ENCODE measurements around the gene PDIK1L.
A peak's percentile ranks its signal among the peaks of the same experiment; 100 is the strongest.

The PDIK1L gene

GRCh38 chr1:26148887-26149286 is 37.3 kb downstream of the PDIK1L start:
- Histone ChIP-seq H3K9ac (no peak overlapping the region), H3K27me3 (ENCODE audit: control insufficient read depth, insufficient read depth, low read length) (no peaks in the 10 kb centered on the region), H3K36me3 (ENCODE audit: control insufficient read depth, insufficient read depth, low read length) (no peaks in the 10 kb centered on the region), H3K4me3 (ENCODE audit: low read depth, low read length) (no peak overlapping the region), H3K79me2 (no peaks in the 10 kb centered on the region), H3K27ac (no peak overlapping the region), H3K4me2 (ENCODE audit: low read length) (no peak overlapping the region), H3K4me1 (no peaks in the 10 kb centered on the region), H2AFZ (no peak overlapping the region), H3K9me3 (ENCODE audit: control insufficient read depth, low read length) (no peaks in the 10 kb centered on the region)
- TF ChIP-seq, protein P1, sequence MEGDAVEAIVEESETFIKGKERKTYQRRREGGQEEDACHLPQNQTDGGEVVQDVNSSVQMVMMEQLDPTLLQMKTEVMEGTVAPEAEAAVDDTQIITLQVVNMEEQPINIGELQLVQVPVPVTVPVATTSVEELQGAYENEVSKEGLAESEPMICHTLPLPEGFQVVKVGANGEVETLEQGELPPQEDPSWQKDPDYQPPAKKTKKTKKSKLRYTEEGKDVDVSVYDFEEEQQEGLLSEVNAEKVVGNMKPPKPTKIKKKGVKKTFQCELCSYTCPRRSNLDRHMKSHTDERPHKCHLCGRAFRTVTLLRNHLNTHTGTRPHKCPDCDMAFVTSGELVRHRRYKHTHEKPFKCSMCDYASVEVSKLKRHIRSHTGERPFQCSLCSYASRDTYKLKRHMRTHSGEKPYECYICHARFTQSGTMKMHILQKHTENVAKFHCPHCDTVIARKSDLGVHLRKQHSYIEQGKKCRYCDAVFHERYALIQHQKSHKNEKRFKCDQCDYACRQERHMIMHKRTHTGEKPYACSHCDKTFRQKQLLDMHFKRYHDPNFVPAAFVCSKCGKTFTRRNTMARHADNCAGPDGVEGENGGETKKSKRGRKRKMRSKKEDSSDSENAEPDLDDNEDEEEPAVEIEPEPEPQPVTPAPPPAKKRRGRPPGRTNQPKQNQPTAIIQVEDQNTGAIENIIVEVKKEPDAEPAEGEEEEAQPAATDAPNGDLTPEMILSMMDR (IDR thresholded peaks at IDR 0.05), result no peak

GRCh38 chr1:26153966-26154532 is 42.4 kb downstream of the PDIK1L start:
- H3K79me2 ChIP-seq, result no peaks in the 10 kb centered on the region
- H3K9ac ChIP-seq, result no peak overlapping the region
- H3K4me2 ChIP-seq (ENCODE audit: low read length), result no peak overlapping the region
- H3K4me3 ChIP-seq (ENCODE audit: low read depth, low read length), result no peak overlapping the region
- TF ChIP-seq, protein P1 (IDR thresholded peaks at IDR 0.05), result no peak
- H3K36me3 ChIP-seq (ENCODE audit: control insufficient read depth, insufficient read depth, low read length), result no peaks in the 10 kb centered on the region
- no peaks in the 10 kb centered on the region for H3K27me3 ChIP-seq (ENCODE audit: control insufficient read depth, insufficient read depth, low read length)
- H3K4me1 ChIP-seq, result no peaks in the 10 kb centered on the region
- H2AFZ ChIP-seq, result no peak overlapping the region
- H3K27ac ChIP-seq, result no peak overlapping the region
- no peaks in the 10 kb centered on the region for H3K9me3 ChIP-seq (ENCODE audit: control insufficient read depth, low read length)

GRCh38 chr1:26154750-26155149 is 43.1 kb downstream of the PDIK1L start:
- H3K27me3 ChIP-seq (ENCODE audit: control insufficient read depth, insufficient read depth, low read length), result no peaks in the 10 kb centered on the region
- no peak overlapping the region for H3K4me3 ChIP-seq (ENCODE audit: low read depth, low read length)

GRCh38 chr1:26155370-26156284 is 44.0 kb downstream of the PDIK1L start:
- Histone ChIP-seq H3K9ac (no peak overlapping the region), H3K36me3 (ENCODE audit: control insufficient read depth, insufficient read depth, low read length) (no peaks in the 10 kb centered on the region), H3K4me3 (ENCODE audit: low read depth, low read length) (no peak overlapping the region), H3K9me3 (ENCODE audit: control insufficient read depth, low read length) (no peaks in the 10 kb centered on the region), H3K4me1 (no peaks in the 10 kb centered on the region), H3K27ac (peak overlapping the region; percentile 68), H3K27me3 (ENCODE audit: control insufficient read depth, insufficient read depth, low read length) (no peaks in the 10 kb centered on the region), H3K79me2 (no peaks in the 10 kb centered on the region), H2AFZ (no peak overlapping the region), H3K4me2 (ENCODE audit: low read length) (no peak overlapping the region)
- TF ChIP-seq, protein P1 (IDR thresholded peaks at IDR 0.05), result no peak

More at GRCh38 chr1:26154750-26155149, 43.1 kb downstream of the PDIK1L start:
- no peaks in the 10 kb centered on the region for H3K36me3 ChIP-seq (ENCODE audit: control insufficient read depth, insufficient read depth, low read length)
- H2AFZ ChIP-seq, result no peak overlapping the region
- no peak overlapping the region for H3K4me2 ChIP-seq (ENCODE audit: low read length)
- no peaks in the 10 kb centered on the region for H3K4me1 ChIP-seq
- H3K9me3 ChIP-seq (ENCODE audit: control insufficient read depth, low read length), result no peaks in the 10 kb centered on the region
- H3K79me2 ChIP-seq, result no peaks in the 10 kb centered on the region
- peak overlapping the region; percentile 68 for H3K27ac ChIP-seq
- TF ChIP-seq, protein P1 (IDR thresholded peaks at IDR 0.05), result no peak
- no peak overlapping the region for H3K9ac ChIP-seq
